Suppressor macrophage (primary cell): ENCODE data around the gene ZNF415.
"Not testable (repeated sequence)": the region's sequence is repeated elsewhere in the genome, so short reads cannot be mapped to it uniquely, and the experiment has no call there.

Source experiments
- DNase-seq, 4 experiments: peaks; one replicate each; pipeline ENCODE4 v3.0.0-alpha.2; 2020 to 2022
- total RNA-seq, 17 experiments: gene quantifications; one replicate each; lab custom pipeline; 2026; ENCODE audit warnings: mixed read lengths in 6 of 17, inconsistent platforms in 3 of 17; lab: John Stamatoyannopoulos, UW

ZNF415 gene
- total RNA-seq: 0 to 1.9 (median 0.35) reads per million in 17 experiments

GRCh38 chr19:53132141-53132991 lies at the start of gene ZNF415:
ZNF415 (minus strand) TSS chr19:53132910; CDS start chr19:53122676, 10,234 bp downstream.
- DNase-seq: peak; percentile 45 to 81 (median 56)

- no peak for DNase-seq
Observed at GRCh38 chr19:53182202-53182601, 49.5 kb upstream of the ZNF415 start.

- no peak for DNase-seq
Observed at GRCh38 chr19:53177986-53178385, 45.3 kb upstream of the ZNF415 start.

GRCh38 chr19:53172889-53173288 lies 40.2 kb upstream of the ZNF415 start:
- DNase-seq: no peak

GRCh38 chr19:53165691-53166091 lies 33.0 kb upstream of the ZNF415 start:
- no peak for DNase-seq

- DNase-seq: no peak
Observed at GRCh38 chr19:53161123-53161522, 28.4 kb upstream of the ZNF415 start.

- DNase-seq: no peak
Observed at GRCh38 chr19:53160350-53160749, 27.6 kb upstream of the ZNF415 start.

- DNase-seq: peak; percentile 35 to 64 (median 40)
Observed at GRCh38 chr19:53158119-53158656, 25.5 kb upstream of the ZNF415 start.

GRCh38 chr19:53157626-53158025 lies 24.9 kb upstream of the ZNF415 start:
- no peak for DNase-seq

GRCh38 chr19:53156850-53157249 lies 24.1 kb upstream of the ZNF415 start:
- peak in 1 of 4 experiments; percentile 17 for DNase-seq

- DNase-seq: no peak
Observed at GRCh38 chr19:53147645-53148044, 14.9 kb upstream of the ZNF415 start.

- no peak for DNase-seq
Observed at GRCh38 chr19:53140351-53140750, 7.6 kb upstream of the ZNF415 start.

- no peak for DNase-seq
Observed at GRCh38 chr19:53136432-53136831, 3.7 kb upstream of the ZNF415 start.

- no peak for DNase-seq
Observed at GRCh38 chr19:53131727-53132126, 983 bp downstream of the ZNF415 start.

- peak; percentile 2 to 18 (median 10) for DNase-seq
Observed at GRCh38 chr19:53131085-53131590, 1.6 kb downstream of the ZNF415 start.

GRCh38 chr19:53130506-53130905 lies 2.2 kb downstream of the ZNF415 start:
- no peak for DNase-seq

GRCh38 chr19:53126733-53127526 lies 5.8 kb downstream of the ZNF415 start:
- DNase-seq: not testable (repeated sequence)

- DNase-seq: no peak
Observed at GRCh38 chr19:53123400-53123799, 9.3 kb downstream of the ZNF415 start.

GRCh38 chr19:53112286-53112685 lies 20.4 kb downstream of the ZNF415 start:
- no peak for DNase-seq

GRCh38 chr19:53109527-53109926 lies 23.2 kb downstream of the ZNF415 start:
- no peak for DNase-seq

GRCh38 chr19:53103234-53104203 lies 29.2 kb downstream of the ZNF415 start, which contains the start of gene ZNF160:
ZNF160 (minus strand) TSS chr19:53103422; CDS start chr19:53086276, 17,146 bp downstream.
- peak; percentile 98 to 99 (median 98) for DNase-seq
